GM23248 (cell line): ENCODE measurements around the gene ING2. TPM values are rescaled to one million over a fixed set of nuclear protein-coding genes. Genes with fewer than 3 reads are reported as not detected.
A peak's percentile ranks its signal among the peaks of the same experiment; 100 is the strongest.

ENCODE experiments used
- DNase-seq: peaks from one replicate; pipeline ENCODE4 v3.0.0-alpha.2; 2015
- H2AFZ ChIP-seq: fragments of 200-600 bp; sonication (generic); 2 replicates; pipeline ENCODE4 v1.6.1; 2016; ENCODE audit warnings: antibody characterized with exemption
- H3F3A ChIP-seq: fragments of 200-600 bp; sonication (generic); 2 replicates; pipeline ENCODE4 v1.6.1; 2016; ENCODE audit warnings: mild to moderate bottlenecking, antibody characterized with exemption, mixed run types; ENCODE audit not compliant: insufficient read depth
- H3K27ac ChIP-seq: fragments of 200-600 bp; sonication (generic); 2 replicates; pipeline ENCODE4 v1.5.1; 2016; ENCODE audit warnings: mild to moderate bottlenecking
- H3K27me3 ChIP-seq: fragments of 200-600 bp; sonication (generic); replicated peaks from 2 replicates; pipeline ENCODE4 v1.6.1; 2016; ENCODE audit warnings: mild to moderate bottlenecking; ENCODE audit not compliant: insufficient read depth
- H3K36me3 ChIP-seq: fragments of 200-600 bp; sonication (generic); 2 replicates; pipeline ENCODE4 v1.6.1; 2016; ENCODE audit warnings: low read depth, mild to moderate bottlenecking
- H3K4me1 ChIP-seq: fragments of 200-600 bp; sonication (generic); 2 replicates; pipeline ENCODE4 v1.6.1; 2016; ENCODE audit warnings: mild to moderate bottlenecking; ENCODE audit not compliant: insufficient read depth
- H3K4me2 ChIP-seq: fragments of 200-600 bp; sonication (generic); one replicate; pipeline ENCODE4 v1.6.1; 2016; ENCODE audit warnings: mild to moderate bottlenecking; ENCODE audit not compliant: unreplicated experiment
- H3K4me3 ChIP-seq: fragments of 200-600 bp; sonication (generic); 2 replicates; pipeline ENCODE4 v1.5.1; 2016; ENCODE audit warnings: mild to moderate bottlenecking
- H3K79me2 ChIP-seq: fragments of 200-600 bp; sonication (generic); 2 replicates; pipeline ENCODE4 v1.6.1; 2016; ENCODE audit warnings: mild to moderate bottlenecking; ENCODE audit not compliant: insufficient read depth
- H3K9ac ChIP-seq: fragments of 200-600 bp; sonication (generic); 2 replicates; pipeline ENCODE4 v1.6.1; 2016; ENCODE audit warnings: mild to moderate bottlenecking
- H3K9me2 ChIP-seq: fragments of 200-600 bp; sonication (generic); 2 replicates; pipeline ENCODE4 v1.6.1; 2016; ENCODE audit warnings: mixed run types, mild to moderate bottlenecking, moderate library complexity; ENCODE audit not compliant: insufficient read depth
- H3K9me3 ChIP-seq: fragments of 200-600 bp; sonication (generic); one replicate; pipeline ENCODE4 v1.6.1; 2017; ENCODE audit warnings: low read depth
- H4K20me1 ChIP-seq: fragments of 200-600 bp; sonication (generic); 2 replicates; pipeline ENCODE4 v1.6.0; 2016; ENCODE audit not compliant: insufficient read depth
- EZH2 ChIP-seq: fragments of 200-600 bp; sonication (generic); IDR thresholded peaks from 2 replicates; pipeline ENCODE4 v1.6.1; 2018; ENCODE audit warnings: antibody characterized with exemption, mild to moderate bottlenecking; ENCODE audit not compliant: insufficient read depth, poor library complexity, severe bottlenecking
- EZH2phosphoT487 ChIP-seq: fragments of 200-600 bp; sonication (generic); IDR thresholded peaks from 2 replicates; pipeline ENCODE4 v1.6.1; 2018; ENCODE audit warnings: antibody characterized with exemption, moderate library complexity, mild to moderate bottlenecking, low read depth; ENCODE audit not compliant: insufficient read depth
- WGBS, 2 experiments: methylation state at CpG; one replicate each; pipeline ENCODE4 v1.1.6; 2015 to 2017; ENCODE audit warnings: low lambda C conversion rate in 2 of 2, low coverage in 1 of 2; ENCODE audit errors: missing lambda C conversion rate in 2 of 2; 5-methylcytosine and 5-hydroxymethylcytosine counted together
- in situ Hi-C: fragments of 300-500 bp; cut with MboI; formaldehyde crosslinking; loops from 2 replicates; pipeline ENCODE4 v1.15.0; 2020
- polyA plus RNA-seq: library from polyadenylated mRNA; unstranded; fragments of >200 nt; fragmentation: Nextera tagmentation; extraction: Ambion mirVana; gene quantifications from 2 replicates; pipeline ENCODE4 v1.2.1, GENCODE V29; 2016
- total RNA-seq: library from RNA; depleted of rRNA; stranded (reverse); fragments of >200 nt; shearing (Covaris generic); gene quantifications from 2 replicates; pipeline ENCODE4 v1.2.3, GENCODE V29; 2014

The ING2 gene
- total and polyA plus RNA-seq, 2 experiments from 2014 or later: 12.2 to 20.5 TPM

- Histone ChIP-seq H3F3A (peaks cover 39% of the 10 kb centered on the region), H3K27ac (no peak overlapping the region), H3K79me2 (peaks cover 5% of the 10 kb centered on the region; the same call in 1 of the 2 replicates), H3K4me3 (no peak overlapping the region), H3K27me3 (no peaks in the 10 kb centered on the region), H3K4me1 (peaks cover 16% of the 10 kb centered on the region), H3K9me2 (no peaks in the 10 kb centered on the region), H2AFZ (no peak overlapping the region), H3K9ac (no peak overlapping the region), H3K9me3 (no peaks in the 10 kb centered on the region), H3K4me2 (no peak overlapping the region), H3K36me3 (peaks cover 4% of the 10 kb centered on the region; the same call in 1 of the 2 replicates), H4K20me1 (no peaks in the 10 kb centered on the region)
- WGBS, 2 experiments: 41 to 55% methylated on average over 3 of the region's 3 CpGs
- no peak for DNase-seq
- TF ChIP-seq EZH2 (no peak), EZH2phosphoT487 (no peak)
- in situ Hi-C loops: no loop called here
Measured at GRCh38 chr4:183495184-183495583, 9.7 kb upstream of the ING2 start.

GRCh38 chr4:183499389-183499788 is 5.5 kb upstream of the ING2 start:
- H3K9ac ChIP-seq: no peak overlapping the region
- H3K9me2 ChIP-seq: no peaks in the 10 kb centered on the region
- H4K20me1 ChIP-seq: no peaks in the 10 kb centered on the region
- H3K4me2 ChIP-seq: no peak overlapping the region
- peaks cover 25% of the 10 kb centered on the region for H3F3A ChIP-seq
- peaks cover 32% of the 10 kb centered on the region for H3K79me2 ChIP-seq
- H3K9me3 ChIP-seq: no peaks in the 10 kb centered on the region
- peaks cover 4% of the 10 kb centered on the region; the same call in 1 of the 2 replicates for H3K36me3 ChIP-seq
- peaks cover 17% of the 10 kb centered on the region; the same call in 1 of the 2 replicates for H3K4me1 ChIP-seq
- no peak overlapping the region for H3K27ac ChIP-seq
- in situ Hi-C loops: no loop called here
- no peak overlapping the region for H2AFZ ChIP-seq
- no peak overlapping the region for H3K4me3 ChIP-seq
- no peak for TF ChIP-seq EZH2
- no peak for TF ChIP-seq EZH2phosphoT487
- DNase-seq: no peak
- H3K27me3 ChIP-seq: no peaks in the 10 kb centered on the region
- 66 to 77% methylated on average over 2 of the region's 2 CpGs for WGBS, 2 experiments

GRCh38 chr4:183499801-183500200 is 5.1 kb upstream of the ING2 start:
- Histone ChIP-seq H3K4me3 (no peak overlapping the region), H4K20me1 (no peaks in the 10 kb centered on the region), H2AFZ (no peak overlapping the region), H3K9ac (no peak overlapping the region), H3K36me3 (peaks cover 4% of the 10 kb centered on the region; the same call in 1 of the 2 replicates), H3K4me2 (no peak overlapping the region), H3K9me3 (no peaks in the 10 kb centered on the region), H3F3A (peaks cover 21% of the 10 kb centered on the region), H3K27ac (no peak overlapping the region), H3K27me3 (no peaks in the 10 kb centered on the region), H3K4me1 (peaks cover 14% of the 10 kb centered on the region; the same call in 1 of the 2 replicates), H3K9me2 (no peaks in the 10 kb centered on the region), H3K79me2 (peaks cover 32% of the 10 kb centered on the region)
- DNase-seq: no peak
- in situ Hi-C loops: no loop called here
- WGBS, 2 experiments: 83 to 85% methylated on average over 5 of the region's 5 CpGs
- TF ChIP-seq EZH2 (no peak), EZH2phosphoT487 (no peak)

GRCh38 chr4:183503497-183504063 is 1.3 kb upstream of the ING2 start:
- Histone ChIP-seq H3K27ac (peak overlapping the region; percentile 91), H3K4me1 (peaks cover 22% of the 10 kb centered on the region), H4K20me1 (no peaks in the 10 kb centered on the region), H3K9ac (peak overlapping the region; percentile 90), H3K79me2 (peaks cover 64% of the 10 kb centered on the region), H3K4me3 (peak overlapping the region; percentile 94), H3K9me2 (no peaks in the 10 kb centered on the region), H3F3A (peaks cover 11% of the 10 kb centered on the region; the same call in 1 of the 2 replicates), H3K4me2 (peak overlapping the region; percentile 82), H3K9me3 (no peaks in the 10 kb centered on the region), H3K27me3 (no peaks in the 10 kb centered on the region), H3K36me3 (no peaks in the 10 kb centered on the region), H2AFZ (peak overlapping the region; percentile 97)
- in situ Hi-C loops: no loop called here
- TF ChIP-seq EZH2phosphoT487 (no peak), EZH2 (no peak)
- DNase-seq: no peak
- WGBS, 2 experiments: 1 to 3% methylated on average over 15 of the region's 15 CpGs
